Large intestine (tissue), 3 donors: ENCODE results near the gene KCNG2. TPM values are rescaled to one million over a fixed set of nuclear protein-coding genes. Genes with fewer than 3 reads are reported as not detected.

ENCODE experiments used
- DNase-seq, 2 donors: peaks; one replicate each; pipeline versions ENCODE4 v3.0.0 to v3.0.0-alpha.2; 2013
- H3K27ac ChIP-seq: one replicate; pipeline ENCODE4 v1.5.1; 2013; ENCODE audit warnings: low read length
- H3K27me3 ChIP-seq: 2 replicates; pipeline ENCODE4 v1.6.1; 2013; ENCODE audit warnings: low read length; ENCODE audit not compliant: control insufficient read depth, insufficient read depth
- H3K36me3 ChIP-seq: 2 replicates; pipeline ENCODE4 v1.6.1; 2013; ENCODE audit warnings: low read length; ENCODE audit not compliant: control insufficient read depth, insufficient read depth
- H3K4me1 ChIP-seq: one replicate; pipeline ENCODE4 v1.6.1; 2013; ENCODE audit warnings: low read length; ENCODE audit not compliant: control insufficient read depth, insufficient read depth
- H3K4me3 ChIP-seq: one replicate; pipeline ENCODE4 v1.5.1; 2013; ENCODE audit warnings: low read length
- H3K9me3 ChIP-seq: one replicate; pipeline ENCODE4 v1.6.1; 2013; ENCODE audit warnings: mild to moderate bottlenecking, low read depth, low read length, moderate library complexity; ENCODE audit not compliant: control insufficient read depth
- WGBS: methylation state at CpG from one replicate; pipeline ENCODE4 v1.1.5; 2013; ENCODE audit warnings: low lambda C conversion rate; ENCODE audit not compliant: insufficient coverage; 5-methylcytosine and 5-hydroxymethylcytosine counted together
- polyA plus RNA-seq: library from polyadenylated mRNA; unstranded; fragments of 120-200 nt; gene quantifications from one replicate; pipeline ENCODE4 v1.2.1, GENCODE V29; 2013

KCNG2 gene
- polyA plus RNA-seq, 1 donor, result 0.46 TPM

- no peaks in the 10 kb centered on the region for H3K4me1 ChIP-seq
- no peak for DNase-seq
- no peak overlapping the region for H3K27ac ChIP-seq
- WGBS, result no CpG with 5 or more reads among the region's 17 CpGs
- H3K27me3 ChIP-seq, result peaks cover 11% of the 10 kb centered on the region
- H3K4me3 ChIP-seq, result no peak overlapping the region
- no peaks in the 10 kb centered on the region for H3K36me3 ChIP-seq
- peaks cover 21% of the 10 kb centered on the region for H3K9me3 ChIP-seq
Measured at GRCh38 chr18:79871026-79871390, 73.3 kb downstream of the KCNG2 start.

- Histone ChIP-seq H3K27ac (no peak overlapping the region), H3K4me3 (no peak overlapping the region), H3K36me3 (no peaks in the 10 kb centered on the region), H3K9me3 (peaks cover 21% of the 10 kb centered on the region), H3K27me3 (peaks cover 11% of the 10 kb centered on the region), H3K4me1 (no peaks in the 10 kb centered on the region)
- WGBS, result no CpG with 5 or more reads among the region's 33 CpGs
- DNase-seq, result no peak
Measured at GRCh38 chr18:79871481-79872091, 73.8 kb downstream of the KCNG2 start.

- DNase-seq, result no peak
- Histone ChIP-seq H3K27me3 (peaks cover 11% of the 10 kb centered on the region), H3K4me3 (no peak overlapping the region), H3K4me1 (peaks cover 2% of the 10 kb centered on the region), H3K9me3 (peaks cover 15% of the 10 kb centered on the region), H3K27ac (no peak overlapping the region), H3K36me3 (no peaks in the 10 kb centered on the region)
- 34% methylated on average over 4 of the region's 36 CpGs for WGBS
Measured at GRCh38 chr18:79872527-79873444, 75.0 kb downstream of the KCNG2 start.

GRCh38 chr18:79873449-79874110, 75.8 kb downstream of the KCNG2 start:
- Histone ChIP-seq H3K27me3 (peaks cover 11% of the 10 kb centered on the region), H3K4me1 (peaks cover 2% of the 10 kb centered on the region), H3K9me3 (peaks cover 10% of the 10 kb centered on the region), H3K36me3 (no peaks in the 10 kb centered on the region), H3K27ac (no peak overlapping the region), H3K4me3 (no peak overlapping the region)
- WGBS, result no CpG with 5 or more reads among the region's 34 CpGs
- DNase-seq, result no peak

GRCh38 chr18:79874553-79875530, 77.1 kb downstream of the KCNG2 start:
- no CpG with 5 or more reads among the region's 24 CpGs for WGBS
- no peak overlapping the region for H3K27ac ChIP-seq
- H3K36me3 ChIP-seq, result no peaks in the 10 kb centered on the region
- no peak overlapping the region for H3K4me3 ChIP-seq
- H3K27me3 ChIP-seq, result peaks cover 11% of the 10 kb centered on the region
- DNase-seq, result no peak
- peaks cover 2% of the 10 kb centered on the region for H3K4me1 ChIP-seq
- H3K9me3 ChIP-seq, result peaks cover under 1% of the 10 kb centered on the region

GRCh38 chr18:79875531-79875919, 77.8 kb downstream of the KCNG2 start:
- no peak overlapping the region for H3K4me3 ChIP-seq
- H3K9me3 ChIP-seq, result no peaks in the 10 kb centered on the region
- DNase-seq, result no peak
- peaks cover 2% of the 10 kb centered on the region for H3K4me1 ChIP-seq
- H3K27ac ChIP-seq, result no peak overlapping the region
- H3K27me3 ChIP-seq, result peaks cover 11% of the 10 kb centered on the region
- no peaks in the 10 kb centered on the region for H3K36me3 ChIP-seq
- no CpG with 5 or more reads among the region's 15 CpGs for WGBS

GRCh38 chr18:79875931-79876461, 78.3 kb downstream of the KCNG2 start:
- Histone ChIP-seq H3K36me3 (no peaks in the 10 kb centered on the region), H3K27me3 (peaks cover 11% of the 10 kb centered on the region), H3K4me3 (no peak overlapping the region), H3K9me3 (no peaks in the 10 kb centered on the region), H3K27ac (no peak overlapping the region), H3K4me1 (peaks cover 2% of the 10 kb centered on the region)
- no CpG with 5 or more reads among the region's 23 CpGs for WGBS
- DNase-seq, result no peak

GRCh38 chr18:79876497-79876896, 78.8 kb downstream of the KCNG2 start:
- Histone ChIP-seq H3K27ac (no peak overlapping the region), H3K9me3 (no peaks in the 10 kb centered on the region), H3K27me3 (peaks cover 11% of the 10 kb centered on the region), H3K36me3 (no peaks in the 10 kb centered on the region), H3K4me3 (no peak overlapping the region), H3K4me1 (peaks cover 2% of the 10 kb centered on the region)
- WGBS, result no CpG with 5 or more reads among the region's 16 CpGs
- DNase-seq, result no peak

GRCh38 chr18:79877163-79878091, 79.7 kb downstream of the KCNG2 start:
- H3K4me3 ChIP-seq, result no peak overlapping the region
- H3K4me1 ChIP-seq, result peaks cover 2% of the 10 kb centered on the region
- H3K27ac ChIP-seq, result no peak overlapping the region
- H3K27me3 ChIP-seq, result peaks cover 10% of the 10 kb centered on the region
- WGBS, result no CpG with 5 or more reads among the region's 38 CpGs
- DNase-seq, result peak in 1 of 2 donors; percentile 24
- H3K36me3 ChIP-seq, result no peaks in the 10 kb centered on the region
- H3K9me3 ChIP-seq, result peaks cover under 1% of the 10 kb centered on the region
